ENCODE data around the gene SLC35B1.
A peak's percentile ranks its signal among the peaks of the same experiment; 100 is the strongest.

Gene SLC35B1

GRCh38 chr17:49707608-49708514 lies at the start of gene SLC35B1:
TSS of gene SLC35B1 (minus strand) at chr17:49707964. CDS start at chr17:49707833, 131 bp downstream.
- peak; percentile 98 for DNase-seq (ENCODE audit: extremely low read depth, low read depth)
- H3K4me3 ChIP-seq (replicated peaks; ENCODE audit: low read depth, low read length) = peak within 1 kb of the TSS; percentile 95
- TF ChIP-seq CTCF (IDR thresholded peaks at IDR 0.05; ENCODE audit: low read depth, low read length, missing control alignments) = peak; percentile 80

DNA sequence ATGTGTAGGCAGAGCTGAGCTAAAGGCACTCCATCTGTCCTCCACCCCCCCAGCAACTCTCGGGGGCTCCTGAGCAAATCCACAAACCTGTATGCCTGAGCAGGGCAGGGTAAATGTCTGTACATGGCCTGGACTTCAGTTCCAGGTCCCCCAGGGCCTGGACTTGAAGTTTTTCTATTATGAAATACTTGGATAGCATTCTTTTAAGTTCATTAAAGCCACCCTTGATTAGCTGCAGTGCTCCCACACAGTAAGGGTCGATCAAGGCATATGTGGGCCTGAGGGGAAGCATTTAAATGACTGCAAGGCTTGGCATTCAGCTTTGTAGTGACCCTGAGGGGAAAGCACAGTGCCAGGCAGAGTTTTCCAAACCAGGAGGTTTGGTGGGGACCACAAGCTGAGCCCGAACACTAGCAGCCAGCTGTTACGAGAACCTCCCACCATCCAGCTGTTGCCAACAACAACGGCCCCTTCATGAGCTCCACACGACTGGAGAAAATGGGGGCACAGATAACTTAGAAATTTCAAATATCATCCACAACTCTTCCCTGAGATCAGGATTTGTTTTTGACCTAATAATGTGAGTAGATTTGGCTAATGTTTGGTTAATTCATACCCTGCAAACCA lies 49.5 kb upstream of the SLC35B1 start:
- H3K4me3 ChIP-seq (replicated peaks; ENCODE audit: low read depth, low read length) = no peak overlapping the region
- no peak for TF ChIP-seq CTCF (IDR thresholded peaks at IDR 0.05; ENCODE audit: low read depth, low read length, missing control alignments)
- DNase-seq (ENCODE audit: extremely low read depth, low read depth) = no peak

DNA sequence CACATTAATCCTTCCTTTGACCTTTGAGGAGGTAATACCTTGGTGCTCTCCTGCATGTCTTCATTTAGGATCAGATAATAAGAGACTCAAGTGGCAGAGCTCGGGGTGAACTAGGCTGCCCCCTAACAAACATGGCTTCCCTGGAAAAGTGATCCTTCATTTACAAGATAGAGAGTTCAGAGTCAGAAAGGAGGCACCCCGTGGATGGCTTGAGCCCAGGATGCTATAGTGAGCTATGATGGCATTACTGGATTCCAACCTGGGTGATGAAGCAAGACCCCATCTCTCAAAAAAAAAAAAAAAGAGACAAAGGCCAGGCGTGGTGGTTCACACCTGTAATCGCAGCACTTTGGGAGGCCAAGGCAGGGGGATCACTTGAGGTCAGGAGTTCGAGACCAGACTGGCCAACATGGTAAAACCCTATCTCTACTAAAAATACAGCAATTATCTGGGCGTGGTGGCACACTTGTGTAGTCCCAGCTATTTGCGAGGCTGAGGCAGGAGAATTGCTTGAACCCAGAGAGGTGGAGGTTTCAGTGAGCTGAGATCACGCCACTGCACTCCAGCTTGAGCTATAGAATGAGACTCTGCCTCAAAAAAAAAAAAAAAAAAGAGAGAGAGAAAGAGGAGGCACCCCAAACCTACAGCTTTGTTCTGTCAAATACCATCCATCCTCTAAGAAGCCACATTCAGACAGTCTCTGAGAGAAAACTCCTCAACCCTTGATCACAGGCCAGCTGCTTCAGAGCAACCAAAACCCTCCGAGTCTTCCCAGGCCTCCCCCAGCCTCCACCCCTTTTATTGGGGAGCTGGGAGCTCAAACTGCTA lies 48.8 kb upstream of the SLC35B1 start:
- DNase-seq (ENCODE audit: extremely low read depth, low read depth) = no peak
- H3K4me3 ChIP-seq (replicated peaks; ENCODE audit: low read depth, low read length) = no peak overlapping the region
- no peak for TF ChIP-seq CTCF (IDR thresholded peaks at IDR 0.05; ENCODE audit: low read depth, low read length, missing control alignments)

- TF ChIP-seq CTCF (IDR thresholded peaks at IDR 0.05; ENCODE audit: low read depth, low read length, missing control alignments) = no peak
- no peak overlapping the region for H3K4me3 ChIP-seq (replicated peaks; ENCODE audit: low read depth, low read length)
- DNase-seq (ENCODE audit: extremely low read depth, low read depth) = no peak
Measured at GRCh38 chr17:49755663-49756283, 48.0 kb upstream of the SLC35B1 start.

DNA sequence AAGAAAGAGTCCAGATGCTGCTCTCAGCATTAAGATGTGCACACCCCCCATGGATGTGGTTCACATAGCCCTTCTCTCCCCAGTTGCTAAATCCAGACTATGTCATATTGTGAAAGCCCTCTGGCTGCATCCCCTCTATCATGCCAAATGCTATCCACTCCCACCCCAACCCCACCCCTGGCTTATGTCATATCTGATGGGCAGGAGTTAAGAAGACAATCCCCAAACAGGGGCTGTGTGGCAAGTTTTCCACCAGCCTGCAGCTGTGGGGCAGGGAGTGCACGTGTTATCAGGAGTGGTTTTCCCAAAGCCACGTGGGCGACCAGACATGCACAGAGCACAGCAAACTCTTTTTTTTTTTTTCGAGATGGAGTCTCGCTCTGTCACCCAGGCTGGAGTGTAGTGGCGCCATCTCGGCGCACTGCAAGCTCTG lies 46.2 kb upstream of the SLC35B1 start:
- H3K4me3 ChIP-seq (replicated peaks; ENCODE audit: low read depth, low read length) = no peak overlapping the region
- TF ChIP-seq CTCF (IDR thresholded peaks at IDR 0.05; ENCODE audit: low read depth, low read length, missing control alignments) = no peak
- no peak for DNase-seq (ENCODE audit: extremely low read depth, low read depth)

DNA sequence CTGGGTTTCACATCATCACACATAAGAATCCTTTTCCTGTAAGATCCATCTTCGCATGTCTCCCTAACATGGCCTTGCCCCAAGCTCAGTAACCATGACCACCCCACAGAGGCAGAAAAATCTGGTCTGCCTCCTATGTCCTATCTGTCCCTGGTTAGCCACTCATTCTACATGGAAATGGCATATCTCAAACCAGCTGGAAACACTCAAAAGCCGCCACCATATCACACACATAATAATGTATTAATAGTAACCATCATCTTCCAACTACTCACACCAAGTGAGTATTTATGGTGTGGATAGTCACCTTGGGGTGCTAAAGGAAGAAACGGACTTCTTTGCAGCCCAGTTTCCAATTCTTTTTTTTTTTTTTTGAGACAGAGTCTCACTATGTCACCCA lies 44.7 kb upstream of the SLC35B1 start:
- TF ChIP-seq CTCF (IDR thresholded peaks at IDR 0.05; ENCODE audit: low read depth, low read length, missing control alignments) = no peak
- H3K4me3 ChIP-seq (replicated peaks; ENCODE audit: low read depth, low read length) = no peak overlapping the region
- DNase-seq (ENCODE audit: extremely low read depth, low read depth) = no peak

Measured in HFF-Myc (cell line).